Left cardiac atrium (tissue), 4 donors: ENCODE data around the gene PTPRN2. TPM values are rescaled to one million over a fixed set of nuclear protein-coding genes. Genes with fewer than 3 reads are reported as not detected.
"Not testable (repeated sequence)": the region's sequence is repeated elsewhere in the genome, so short reads cannot be mapped to it uniquely, and the experiment has no call there.

ENCODE experiments used
- ATAC-seq, 2 donors: fragments of 200-7000 bp; cut with Tn5 transposase; one replicate each; pipeline ENCODE4 v1.9.1; 2020; ENCODE audit warnings: mild to moderate bottlenecking in 2 of 2, moderate library complexity in 2 of 2
- DNase-seq: peaks from one replicate; pipeline ENCODE4 v3.0.0-alpha.2; 2020
- intact Hi-C, 2 donors: fragments of 100-400 bp; cut with DNase I; formaldehyde crosslinking; loops; one replicate each; pipeline versions ENCODE4 v1.14.1 to v1.15.1; 2022 to 2023
- long read RNA-seq: library from polyadenylated mRNA; unstranded; transcript quantifications from one replicate; pipeline ENCODE4 v2.0.0, GENCODE V29; 2021
- total RNA-seq, 2 donors: library from RNA; stranded (reverse); fragmentation: NEBNext Ultra II Directional; extraction: Animal tissue kit (Norgen Biotek cat#: 25700); gene quantifications; one replicate each; pipeline ENCODE4 v1.2.1, GENCODE V29; 2021
- donor health status: DM: no; HTN: yes; CAD: no.
- donor health status: DM: no; HTN: yes; CAD: no; lungs with severe emphysema.
- donor health status: DM: yes; HTN: yes; CAD: no.
- donor health status: Dilated cardiomyopathy.

Gene PTPRN2
- 1 to 10 TPM; 1.9 to 2.3 TPM for total RNA-seq
- long read RNA-seq, partial matches to known transcripts, result 7 of 9 reads
- long read RNA-seq, other reads (novel, unspliced or antisense), result 2 of 9 reads

- peak; percentile 92 to 96 for ATAC-seq
- intact Hi-C loops, result no loop called here
- peak; percentile 60 for DNase-seq
Measured at GRCh38 chr7:158587162-158588084, at the start of gene PTPRN2. Gene PTPRN2 (minus strand): TSS chr7:158587823.

DNA sequence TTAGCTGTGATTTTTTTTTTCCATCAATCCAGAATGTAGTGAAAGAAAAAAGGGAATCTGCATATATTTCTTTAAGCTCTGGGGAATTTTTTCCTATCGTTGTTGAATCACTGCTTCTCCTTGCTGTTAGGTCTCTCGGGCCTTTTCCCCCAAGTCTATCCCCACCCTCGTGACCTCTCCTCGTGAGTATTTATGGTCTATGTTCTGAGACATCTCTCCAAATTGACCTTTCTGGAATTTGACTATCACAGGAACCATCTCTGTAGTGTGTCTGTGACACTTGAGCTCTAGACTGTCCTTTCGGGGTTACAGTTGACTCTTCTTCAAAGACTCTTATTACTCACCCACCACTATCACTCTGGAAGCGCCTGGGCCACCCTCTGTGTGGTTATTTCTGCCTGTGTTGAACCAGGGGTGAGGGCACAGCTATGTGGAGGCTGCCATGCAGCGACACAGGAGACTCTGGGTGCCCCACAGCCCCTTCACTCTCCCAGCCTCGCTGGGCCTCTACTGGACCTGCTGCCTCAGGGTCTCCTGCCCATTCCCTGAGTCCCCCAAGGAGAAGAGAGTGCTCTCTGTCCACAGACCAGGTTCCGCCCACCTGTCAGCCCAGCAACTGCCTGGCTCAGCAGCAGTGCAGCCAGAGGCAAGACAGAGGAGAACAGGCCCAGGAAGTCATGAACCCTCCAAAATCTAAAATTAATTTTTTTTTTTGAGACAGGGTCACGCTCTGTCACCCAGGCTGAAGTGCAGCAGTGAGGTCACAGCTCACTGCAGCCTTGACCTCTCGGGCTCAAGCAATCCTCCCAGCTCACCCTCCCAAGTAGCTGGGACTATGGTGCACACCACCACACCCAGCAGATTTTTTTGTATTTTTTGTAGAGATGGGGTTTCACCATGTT lies 45.7 kb upstream of the PTPRN2 start:
- ATAC-seq, result peak in 1 of 2 donors; percentile 27
- no peak for DNase-seq
- intact Hi-C loops, result no loop called here

- intact Hi-C loops, result no loop called here
- no peak for ATAC-seq
- no peak for DNase-seq
Measured at GRCh38 chr7:158631574-158632195, 44.1 kb upstream of the PTPRN2 start.

DNA sequence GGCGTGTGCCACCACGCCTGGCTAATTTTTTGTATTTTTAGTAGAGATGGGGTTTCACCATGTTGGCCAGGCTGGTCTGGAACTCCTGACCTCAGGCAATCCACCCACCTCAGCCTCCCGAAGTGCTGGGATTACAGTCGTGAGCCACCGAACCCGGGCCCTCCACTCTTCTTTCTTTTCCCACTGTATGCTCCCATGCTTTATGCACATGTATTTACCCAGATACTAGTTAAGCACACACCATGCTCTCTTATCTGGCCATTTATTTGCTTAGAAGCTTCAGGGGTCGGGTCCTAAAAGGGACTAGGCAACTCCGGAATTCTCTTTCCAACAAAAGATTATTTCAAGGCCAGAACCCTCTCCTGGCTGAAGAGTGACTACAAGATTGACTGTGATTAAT lies 38.7 kb upstream of the PTPRN2 start:
- intact Hi-C loops, ATAC-seq, DNase-seq: not testable (repeated sequence)

DNA sequence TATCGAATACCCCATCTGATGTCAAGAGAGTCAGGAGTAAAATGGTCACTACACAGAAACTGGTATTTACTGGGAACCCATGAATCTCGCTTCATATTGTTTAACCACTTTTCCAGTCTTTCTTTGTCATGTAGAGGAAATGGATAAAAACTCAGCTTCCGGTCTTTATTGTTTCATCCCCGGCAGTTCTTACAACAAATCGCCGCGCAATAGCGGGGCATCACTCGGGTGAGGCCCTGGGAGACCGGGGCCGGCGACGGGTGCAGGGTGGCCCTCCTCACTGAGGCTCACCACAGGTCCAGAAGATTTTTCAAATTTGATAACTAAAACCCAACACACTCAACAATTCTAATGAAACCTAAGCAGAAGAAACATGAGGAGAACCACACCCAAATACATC lies 35.6 kb upstream of the PTPRN2 start:
- ATAC-seq (no peak), DNase-seq (no peak)
- intact Hi-C loops, result no loop called here

DNA sequence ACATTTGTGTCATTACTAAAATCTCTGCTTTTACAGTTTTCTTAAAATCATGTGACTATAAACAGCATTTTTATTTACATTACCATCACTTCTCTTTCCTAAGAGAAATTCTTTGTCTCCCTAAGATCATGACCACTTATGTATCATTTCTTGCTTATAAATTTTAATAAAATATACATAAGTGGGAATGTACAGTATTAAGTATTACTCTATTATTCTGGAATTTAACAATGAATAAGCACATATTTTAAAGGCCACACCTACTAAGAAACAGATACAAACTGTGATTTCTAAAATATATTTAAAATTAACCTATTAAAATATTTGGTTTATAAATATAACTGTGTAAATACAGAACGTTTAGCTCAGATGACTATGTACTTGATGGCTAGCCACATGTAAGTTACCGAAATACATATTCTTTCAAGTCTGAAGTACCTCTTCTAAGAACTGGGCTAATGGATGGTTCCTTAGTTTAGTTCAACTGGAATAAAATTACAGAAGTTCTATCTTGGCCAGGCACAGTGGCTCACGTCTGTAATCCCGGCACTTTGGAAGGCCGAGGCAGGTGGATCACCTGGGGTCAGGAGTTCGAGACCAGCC lies 33.3 kb upstream of the PTPRN2 start:
- no peak for ATAC-seq
- DNase-seq, result no peak
- intact Hi-C loops, result no loop called here

- DNase-seq (no peak), ATAC-seq (no peak)
- intact Hi-C loops, result no loop called here
Measured at GRCh38 chr7:158620418-158620817, 32.8 kb upstream of the PTPRN2 start.

- intact Hi-C loops, result no loop called here
- ATAC-seq, result no peak
- DNase-seq, result no peak
Measured at GRCh38 chr7:158618745-158619140, 31.1 kb upstream of the PTPRN2 start.

DNA sequence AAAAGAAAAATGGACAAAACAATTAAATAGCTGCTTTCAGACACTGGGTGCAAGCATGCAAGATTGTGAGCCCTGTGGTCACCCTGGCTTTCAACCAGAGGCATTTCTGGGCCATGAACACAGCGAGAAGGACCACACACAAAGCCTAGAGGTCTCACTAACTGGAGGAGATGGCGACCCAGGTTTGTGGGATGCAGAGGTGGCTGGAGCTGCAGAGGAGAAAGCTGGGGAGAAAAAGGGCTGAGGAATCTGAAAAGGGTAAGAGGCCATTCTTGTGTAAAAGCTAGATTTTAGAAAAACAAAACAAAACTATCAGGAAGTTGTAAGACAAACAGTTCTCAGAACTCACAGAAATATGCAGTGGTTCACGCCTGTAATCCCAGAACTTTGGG lies 30.1 kb upstream of the PTPRN2 start:
- intact Hi-C loops, result no loop called here
- no peak for ATAC-seq
- no peak for DNase-seq

- ATAC-seq (no peak), DNase-seq (no peak)
- intact Hi-C loops, result no loop called here
Measured at GRCh38 chr7:158616050-158616449, 28.4 kb upstream of the PTPRN2 start.

- ATAC-seq, result no peak
- intact Hi-C loops, result no loop called here
Measured at GRCh38 chr7:158614700-158615099, 27.1 kb upstream of the PTPRN2 start.

DNA sequence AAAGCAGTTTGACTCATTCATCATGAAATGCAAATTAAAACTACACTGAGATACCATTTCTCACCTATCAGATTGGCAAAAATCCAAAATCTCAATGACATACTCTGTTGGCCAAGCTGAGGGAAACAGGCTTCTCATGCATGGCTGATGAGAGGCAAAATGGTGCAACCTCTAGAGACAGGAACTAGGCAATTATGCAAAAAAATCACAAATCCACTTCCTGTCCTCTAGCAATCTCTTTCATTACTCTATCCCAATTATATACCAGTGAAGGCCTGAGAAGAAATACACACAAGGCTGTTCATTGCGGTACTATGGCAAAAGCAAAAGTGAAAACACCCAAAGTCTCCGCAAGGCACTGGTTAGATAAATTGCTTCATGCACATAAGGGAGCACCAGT lies 25.9 kb upstream of the PTPRN2 start:
- DNase-seq (no peak), ATAC-seq (no peak)
- intact Hi-C loops, result no loop called here

More at GRCh38 chr7:158614700-158615099, 27.1 kb upstream of the PTPRN2 start:
- DNase-seq, result no peak

GRCh38 chr7:158612546-158612945 lies 24.9 kb upstream of the PTPRN2 start:
- no peak for ATAC-seq
- DNase-seq, result no peak
- intact Hi-C loops, result no loop called here

DNA sequence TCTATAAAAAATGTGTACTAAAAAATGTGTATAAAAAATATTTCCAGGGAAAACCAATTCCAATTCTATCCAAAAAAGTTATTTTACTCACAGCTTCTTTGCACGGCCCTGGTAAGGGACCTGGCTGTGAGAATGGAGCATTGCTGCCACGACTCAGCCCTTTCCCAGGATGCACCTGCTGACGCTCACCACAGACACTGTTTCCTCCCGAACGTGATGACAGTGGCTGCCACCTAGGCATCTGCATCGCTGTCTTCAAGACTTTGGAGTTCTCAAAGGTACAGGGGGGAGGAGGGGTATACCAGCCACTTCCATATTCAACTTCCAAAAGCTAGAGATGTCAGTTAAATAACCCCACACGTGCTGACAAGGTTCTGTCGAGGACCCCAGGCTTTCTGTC lies 23.9 kb upstream of the PTPRN2 start:
- DNase-seq (no peak), ATAC-seq (no peak)
- intact Hi-C loops, result no loop called here

- DNase-seq (no peak), ATAC-seq (no peak)
- intact Hi-C loops, result no loop called here
Measured at GRCh38 chr7:158609313-158609974, 21.8 kb upstream of the PTPRN2 start.

DNA sequence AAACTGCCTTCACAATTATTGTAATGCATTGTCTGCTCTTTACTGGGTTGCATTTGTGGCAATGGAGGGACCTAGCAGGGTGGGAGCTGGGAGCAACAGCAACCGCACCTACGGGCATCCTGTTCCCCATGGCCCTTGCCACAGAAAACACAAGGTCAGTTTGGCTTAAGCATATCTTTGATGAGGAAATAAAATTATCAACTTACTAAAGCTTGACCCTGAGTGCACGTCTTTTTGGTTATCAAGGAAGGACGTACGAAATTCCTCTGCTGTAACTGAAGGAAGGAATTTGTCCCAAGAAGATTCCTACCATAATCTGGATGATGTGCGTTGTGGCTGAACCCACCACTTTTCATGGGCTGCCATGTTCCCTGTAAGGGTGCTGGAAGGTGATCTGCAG lies 19.9 kb upstream of the PTPRN2 start:
- intact Hi-C loops, result no loop called here
- no peak for DNase-seq

DNA sequence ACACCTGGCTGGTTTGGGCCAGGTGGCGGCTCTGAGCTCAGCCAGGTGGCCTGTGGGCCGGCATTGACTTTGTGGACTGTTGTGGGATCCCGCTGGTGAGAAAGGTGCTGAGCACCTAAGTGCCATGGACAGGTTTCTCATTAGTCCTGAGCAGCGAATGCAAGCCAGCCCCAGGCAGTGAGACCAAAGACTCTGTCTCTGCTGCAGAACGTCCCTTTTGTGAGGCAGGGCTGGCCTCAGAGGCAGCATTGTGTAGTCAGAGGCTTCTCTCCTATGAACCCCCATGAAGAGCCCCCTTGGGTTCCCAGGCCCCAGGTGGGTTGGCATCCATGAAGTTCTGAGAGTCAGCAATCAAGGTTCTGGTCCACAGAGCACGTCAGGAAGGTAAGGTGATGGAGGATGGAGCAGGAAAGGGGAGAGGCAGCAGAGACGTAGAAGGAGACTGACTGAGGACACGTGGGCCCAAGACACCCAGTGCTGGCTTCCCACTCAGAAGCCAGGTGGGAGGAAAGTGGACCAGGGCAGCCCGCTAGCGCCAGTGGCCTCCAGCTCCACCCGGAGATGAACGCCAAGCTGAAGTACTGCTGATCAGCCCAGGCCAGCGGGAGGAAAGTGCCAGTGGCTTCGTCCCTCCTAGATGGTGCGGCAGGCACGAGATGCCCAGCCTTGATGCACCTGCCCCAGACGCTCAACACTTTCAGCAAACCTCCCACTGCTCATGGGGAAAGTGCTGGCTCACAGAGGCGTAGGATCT lies 19.2 kb upstream of the PTPRN2 start:
- ATAC-seq, result no peak
- DNase-seq, result no peak

More for the DNA sequence above, 19.9 kb upstream of the PTPRN2 start:
- ATAC-seq, result no peak

GRCh38 chr7:158606129-158606528 lies 18.5 kb upstream of the PTPRN2 start:
- intact Hi-C loops, result no loop called here
- DNase-seq, result no peak
- peak in 1 of 2 donors; percentile 35 for ATAC-seq

More for the DNA sequence above, 19.2 kb upstream of the PTPRN2 start:
- intact Hi-C loops, result no loop called here
